Measurements from ENCODE around the gene LCA5L. TPM values are rescaled to one million over a fixed set of nuclear protein-coding genes. Genes with fewer than 3 reads are reported as not detected.

The LCA5L gene
- polyA plus RNA-seq, 1 donor (not counting 4 experiments of a cell fraction or from before 2014, with no cell fraction given): 0.96 TPM

DNA sequence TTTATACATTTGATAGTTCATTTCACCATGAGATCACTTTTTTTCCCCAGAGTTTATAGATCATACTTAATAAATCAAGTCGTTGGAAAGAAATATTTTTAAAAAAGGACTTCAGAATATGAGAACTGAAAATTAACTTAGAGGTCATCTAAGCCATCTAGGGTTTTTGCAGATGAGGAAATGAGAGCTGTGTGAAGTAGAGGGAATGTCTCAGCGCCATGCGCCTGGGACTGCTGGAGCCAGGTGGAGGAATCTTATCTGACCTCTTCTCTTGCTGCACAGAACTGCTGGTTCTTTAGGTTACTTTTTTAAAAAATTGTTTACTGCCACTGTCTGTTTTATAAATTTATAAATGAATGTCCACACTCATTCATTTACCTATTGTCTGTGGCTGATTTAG is 17.7 kb upstream of the LCA5L start:
- Histone ChIP-seq H3K4me1 (ENCODE audit: control insufficient read depth, extremely low read depth, insufficient read depth, low read length) (no peaks in the 10 kb centered on the region), H3K36me3 (ENCODE audit: control insufficient read depth in 2 of 2, extremely low read depth in 1 of 2, insufficient read depth in 2 of 2, low read length in 2 of 2) (no peaks in the 10 kb centered on the region), H3K9ac (ENCODE audit: control insufficient read depth, extremely low read depth, insufficient read depth, low read length) (no peak overlapping the region), H2AFZ (ENCODE audit: control insufficient read depth, low read length) (no peak overlapping the region), H3K9me3 (ENCODE audit: control insufficient read depth, low read depth, low read length) (no peaks in the 10 kb centered on the region), H3K9me1 (ENCODE audit: control insufficient read depth, extremely low read depth, insufficient read depth, low read length) (no peaks in the 10 kb centered on the region), H3K27ac (ENCODE audit: control insufficient read depth, insufficient read depth, low read length) (no peak overlapping the region), H4K20me1 (ENCODE audit: control insufficient read depth, extremely low read depth, insufficient read depth, low read length) (no peaks in the 10 kb centered on the region), H3K4me3 (ENCODE audit: control insufficient read depth in 2 of 3, extremely low read depth in 1 of 3, insufficient read depth in 2 of 3, low read depth in 1 of 3, low read length in 3 of 3) (no peak overlapping the region), H3K4me2 (ENCODE audit: control insufficient read depth, extremely low read depth, insufficient read depth, low read depth, low read length) (no peak overlapping the region), H3K27me3 (ENCODE audit: control insufficient read depth, extremely low read depth, insufficient read depth, low read length) (no peaks in the 10 kb centered on the region), H3K79me2 (ENCODE audit: control insufficient read depth, insufficient read depth, low read length) (no peaks in the 10 kb centered on the region)
- TF ChIP-seq EZH2 (IDR thresholded peaks at IDR 0.05; ENCODE audit: low read length): no peak
- TF ChIP-seq, protein P1, sequence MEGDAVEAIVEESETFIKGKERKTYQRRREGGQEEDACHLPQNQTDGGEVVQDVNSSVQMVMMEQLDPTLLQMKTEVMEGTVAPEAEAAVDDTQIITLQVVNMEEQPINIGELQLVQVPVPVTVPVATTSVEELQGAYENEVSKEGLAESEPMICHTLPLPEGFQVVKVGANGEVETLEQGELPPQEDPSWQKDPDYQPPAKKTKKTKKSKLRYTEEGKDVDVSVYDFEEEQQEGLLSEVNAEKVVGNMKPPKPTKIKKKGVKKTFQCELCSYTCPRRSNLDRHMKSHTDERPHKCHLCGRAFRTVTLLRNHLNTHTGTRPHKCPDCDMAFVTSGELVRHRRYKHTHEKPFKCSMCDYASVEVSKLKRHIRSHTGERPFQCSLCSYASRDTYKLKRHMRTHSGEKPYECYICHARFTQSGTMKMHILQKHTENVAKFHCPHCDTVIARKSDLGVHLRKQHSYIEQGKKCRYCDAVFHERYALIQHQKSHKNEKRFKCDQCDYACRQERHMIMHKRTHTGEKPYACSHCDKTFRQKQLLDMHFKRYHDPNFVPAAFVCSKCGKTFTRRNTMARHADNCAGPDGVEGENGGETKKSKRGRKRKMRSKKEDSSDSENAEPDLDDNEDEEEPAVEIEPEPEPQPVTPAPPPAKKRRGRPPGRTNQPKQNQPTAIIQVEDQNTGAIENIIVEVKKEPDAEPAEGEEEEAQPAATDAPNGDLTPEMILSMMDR (optimal IDR thresholded peaks at IDR 0.05 in 1 of 3, IDR thresholded peaks at IDR 0.05 in 1 of 3, conservative IDR thresholded peaks at IDR 0.05 in 1 of 3; ENCODE audit: extremely low read depth in 1 of 3, insufficient read depth in 2 of 3, low read length in 3 of 3): no peak
- no peak for DNase-seq (ENCODE audit: low read depth, low spot score)
- dilution Hi-C loops (cut with MboI; ENCODE audit: extremely low pct_ligation_motif_present, low sequenced_read_pairs): no loop called here
- no peak for FAIRE-seq

DNA sequence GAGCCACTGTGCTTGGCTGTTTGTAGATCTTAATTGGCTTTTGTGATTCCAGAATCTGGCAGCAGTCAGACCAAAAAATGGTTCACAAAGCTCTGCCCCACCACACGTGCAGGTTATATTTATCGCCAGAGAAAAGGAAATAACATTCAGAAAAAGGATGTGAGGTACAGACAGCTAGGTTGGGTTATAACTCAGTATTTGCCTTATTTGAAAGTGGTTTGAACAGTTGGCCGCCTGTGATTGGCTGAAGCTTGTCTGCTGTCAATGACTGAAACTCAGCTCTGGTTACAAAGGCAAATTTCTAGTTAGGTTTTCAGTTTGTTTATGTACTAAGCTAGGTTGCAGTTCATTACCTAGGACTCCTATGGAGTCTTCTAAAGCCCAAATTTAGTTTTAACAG is 15.8 kb upstream of the LCA5L start:
- dilution Hi-C loops (cut with MboI; ENCODE audit: extremely low pct_ligation_motif_present, low sequenced_read_pairs): no loop called here
- no peak for FAIRE-seq
- H3K4me2 ChIP-seq (ENCODE audit: control insufficient read depth, extremely low read depth, insufficient read depth, low read depth, low read length): no peak overlapping the region

More for the DNA sequence above, 15.8 kb upstream of the LCA5L start:
- TF ChIP-seq EZH2 (IDR thresholded peaks at IDR 0.05; ENCODE audit: low read length): no peak
- TF ChIP-seq, protein P1 (optimal IDR thresholded peaks at IDR 0.05 in 1 of 3, IDR thresholded peaks at IDR 0.05 in 1 of 3, conservative IDR thresholded peaks at IDR 0.05 in 1 of 3; ENCODE audit: extremely low read depth in 1 of 3, insufficient read depth in 2 of 3, low read length in 3 of 3): no peak
- no peaks in the 10 kb centered on the region for H3K4me1 ChIP-seq (ENCODE audit: control insufficient read depth, extremely low read depth, insufficient read depth, low read length)
- H3K9me3 ChIP-seq (ENCODE audit: control insufficient read depth, low read depth, low read length): no peaks in the 10 kb centered on the region
- H3K9ac ChIP-seq (ENCODE audit: control insufficient read depth, extremely low read depth, insufficient read depth, low read length): no peak overlapping the region
- H3K27me3 ChIP-seq (ENCODE audit: control insufficient read depth, extremely low read depth, insufficient read depth, low read length): no peaks in the 10 kb centered on the region
- no peaks in the 10 kb centered on the region for H3K9me1 ChIP-seq (ENCODE audit: control insufficient read depth, extremely low read depth, insufficient read depth, low read length)
- H3K79me2 ChIP-seq (ENCODE audit: control insufficient read depth, insufficient read depth, low read length): no peaks in the 10 kb centered on the region
- no peaks in the 10 kb centered on the region for H3K36me3 ChIP-seq (ENCODE audit: control insufficient read depth in 2 of 2, extremely low read depth in 1 of 2, insufficient read depth in 2 of 2, low read length in 2 of 2)
- H4K20me1 ChIP-seq (ENCODE audit: control insufficient read depth, extremely low read depth, insufficient read depth, low read length): no peaks in the 10 kb centered on the region
- H2AFZ ChIP-seq (ENCODE audit: control insufficient read depth, low read length): no peak overlapping the region
- no peak overlapping the region for H3K27ac ChIP-seq (ENCODE audit: control insufficient read depth, insufficient read depth, low read length)
- H3K4me3 ChIP-seq (ENCODE audit: control insufficient read depth in 2 of 3, extremely low read depth in 1 of 3, insufficient read depth in 2 of 3, low read depth in 1 of 3, low read length in 3 of 3): no peak overlapping the region
- DNase-seq (ENCODE audit: low read depth, low spot score): no peak

Data from keratinocyte (primary cell).